Pulmonary artery endothelial cell (primary cell): ENCODE results near the gene DLG2. TPM values are rescaled to one million over a fixed set of nuclear protein-coding genes. Genes with fewer than 3 reads are reported as not detected.

ENCODE experiments used
- DNase-seq: peaks from one replicate; pipeline ENCODE4 v3.0.0-alpha.2; 2011; ENCODE audit warnings: low read depth, low spot score
- total RNA-seq: library from RNA; depleted of rRNA; stranded (reverse); fragments of >200 nt; gene quantifications from 2 replicates; pipeline ENCODE4 v1.2.3, GENCODE V29; 2014

Gene DLG2
- total RNA-seq, 1 donor from 2014 or later, result 0.66 TPM

DNA sequence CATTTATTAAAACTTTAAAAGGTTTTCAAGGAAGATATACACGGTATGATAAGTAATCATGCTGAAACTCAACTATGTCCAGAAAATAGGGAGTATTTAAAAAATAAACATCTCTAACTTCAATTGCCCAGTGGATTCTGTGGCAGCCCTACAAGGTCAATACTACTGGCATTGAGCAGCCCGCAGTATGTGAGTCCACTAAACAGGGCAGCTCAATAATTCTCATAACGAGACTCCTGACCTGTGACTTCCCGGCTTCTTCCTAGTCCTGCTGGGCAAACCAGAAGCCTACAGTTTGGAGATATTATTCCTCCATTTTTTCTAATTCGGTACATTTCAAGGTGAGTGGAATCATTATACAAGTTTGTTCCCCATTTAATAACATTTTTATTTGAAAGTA is 1760.5 kb downstream of the DLG2 start:
- DNase-seq, result no peak

DNA sequence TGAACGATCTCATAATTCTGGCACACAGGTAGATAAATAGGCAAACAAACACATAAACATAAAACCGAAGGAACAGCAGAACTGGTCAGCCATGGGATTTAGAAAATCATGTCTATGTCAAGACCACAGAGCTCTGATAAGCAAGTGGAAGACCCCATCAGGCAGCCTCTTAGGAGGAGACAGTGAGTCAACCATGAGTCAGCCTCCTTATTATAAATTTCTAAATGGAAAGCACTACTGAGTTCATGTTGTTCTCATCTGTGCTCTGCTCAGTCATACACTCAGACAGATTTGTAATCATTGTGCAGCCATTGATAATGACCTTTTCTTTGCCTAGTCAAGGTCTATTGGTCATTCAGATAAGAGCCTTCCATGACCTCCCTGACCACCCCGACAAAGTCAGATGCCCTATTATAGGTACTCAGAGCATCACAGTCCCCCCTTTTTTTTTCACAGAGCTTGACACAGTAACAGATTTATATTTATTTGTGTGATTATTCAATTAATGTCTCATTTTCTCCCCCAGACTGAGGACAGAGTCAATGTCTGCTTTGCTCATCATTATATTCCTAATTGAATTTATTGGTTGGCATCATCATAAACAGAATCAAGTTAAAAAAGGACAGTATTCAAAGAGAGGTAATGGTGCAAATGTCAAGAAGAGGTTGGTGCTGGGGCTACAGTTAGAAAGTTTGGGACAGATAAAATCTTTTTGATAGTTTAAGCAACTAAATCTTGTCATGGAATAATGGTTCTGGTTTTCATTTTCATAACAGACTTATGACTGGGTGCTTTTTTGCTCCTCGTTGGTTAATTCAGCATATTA is 1761.3 kb downstream of the DLG2 start:
- no peak for DNase-seq

GRCh38 chr11:83864412-83865057 is 1762.6 kb downstream of the DLG2 start:
- no peak for DNase-seq

- DNase-seq, result no peak
Measured at GRCh38 chr11:83863272-83863671, 1763.9 kb downstream of the DLG2 start.

- no peak for DNase-seq
Measured at GRCh38 chr11:83862691-83863090, 1764.5 kb downstream of the DLG2 start.

GRCh38 chr11:83862033-83862432 is 1765.1 kb downstream of the DLG2 start:
- DNase-seq, result no peak

- DNase-seq, result no peak
Measured at GRCh38 chr11:83858694-83859093, 1768.5 kb downstream of the DLG2 start.

DNA sequence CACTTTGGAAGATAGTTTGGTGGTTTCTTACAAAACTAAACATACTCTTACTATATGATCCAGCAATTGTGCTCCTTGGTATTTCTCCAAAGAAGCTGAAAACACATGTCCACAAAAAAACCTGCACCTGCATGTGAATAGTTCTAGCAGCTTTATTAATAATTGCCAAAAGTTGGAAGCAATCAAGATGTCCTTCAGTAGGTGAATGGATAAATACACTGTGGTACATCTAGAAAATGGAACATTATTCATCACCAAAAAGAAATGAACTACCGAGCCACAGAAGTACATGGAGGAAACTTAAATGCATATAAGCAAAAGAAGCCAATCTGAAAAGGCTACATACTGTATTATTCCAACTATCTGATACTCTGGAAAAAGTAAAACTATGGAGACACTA is 1771.9 kb downstream of the DLG2 start:
- DNase-seq, result no peak

- DNase-seq, result no peak
Measured at GRCh38 chr11:83852775-83853442, 1774.2 kb downstream of the DLG2 start.

DNA sequence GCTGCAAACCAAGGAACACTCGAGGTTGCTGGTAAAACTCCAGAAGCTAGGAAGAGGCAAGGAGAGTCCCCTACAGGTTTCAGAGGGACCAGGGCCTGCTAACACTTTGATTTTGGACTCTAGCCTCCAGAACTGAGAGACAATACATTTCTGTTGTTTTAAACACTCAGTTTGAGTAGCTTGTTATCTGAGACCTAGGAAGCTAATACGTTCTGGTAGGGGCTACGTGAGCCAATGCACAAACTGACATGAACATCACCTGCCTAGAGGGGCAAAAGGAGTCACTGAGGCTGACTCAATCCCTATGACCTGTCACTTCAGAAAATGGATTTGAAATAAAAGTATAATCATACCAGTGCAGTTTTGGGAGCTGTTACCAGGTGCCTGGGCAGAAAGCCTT is 1775.1 kb downstream of the DLG2 start:
- no peak for DNase-seq

DNA sequence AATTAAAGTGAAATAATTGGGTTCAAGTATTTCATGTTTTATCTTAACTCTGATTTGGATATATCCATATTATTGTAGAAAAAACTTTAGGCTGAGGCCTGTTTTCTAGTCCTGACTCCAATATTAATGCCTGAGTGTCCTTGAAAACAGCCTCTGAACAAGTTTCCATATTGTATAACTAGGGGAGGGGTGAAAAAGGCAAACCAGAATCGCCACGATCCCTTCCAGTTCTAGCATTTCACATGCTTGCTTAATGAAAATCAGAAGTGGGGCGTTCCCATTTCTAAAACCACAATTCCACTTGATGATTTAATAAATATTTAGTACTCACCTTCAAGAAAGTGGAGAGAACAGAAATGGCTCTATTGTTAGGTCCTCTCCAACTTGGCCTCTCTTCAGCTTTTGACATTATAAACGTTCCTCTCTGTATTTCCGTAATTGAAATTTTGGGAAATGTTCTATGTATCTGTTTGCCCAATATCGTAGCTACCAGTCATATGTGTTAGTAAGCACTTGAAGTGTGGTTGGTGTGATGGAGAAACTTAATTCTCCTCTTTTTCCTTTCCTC is 1779.6 kb downstream of the DLG2 start:
- DNase-seq, result no peak

GRCh38 chr11:83845797-83846196 is 1781.3 kb downstream of the DLG2 start:
- DNase-seq, result no peak

DNA sequence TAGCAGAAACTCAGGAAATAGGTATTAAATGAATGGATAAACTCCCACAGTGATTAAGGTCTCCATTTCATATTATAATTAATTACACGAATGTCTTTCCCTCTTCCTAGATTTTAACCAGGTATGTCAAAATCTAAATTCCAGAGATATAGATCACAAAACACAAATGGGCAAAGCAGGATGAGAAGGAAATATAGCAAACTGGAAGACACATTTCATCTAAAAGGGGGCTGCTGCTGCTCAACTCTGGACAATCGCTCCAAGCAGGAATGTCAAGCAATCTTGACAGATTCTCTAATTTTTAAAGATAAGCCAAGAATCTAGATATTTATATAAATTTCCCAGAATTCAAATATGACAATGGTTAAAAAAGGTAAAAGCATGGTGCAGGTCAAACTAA is 1786.8 kb downstream of the DLG2 start:
- DNase-seq, result no peak

DNA sequence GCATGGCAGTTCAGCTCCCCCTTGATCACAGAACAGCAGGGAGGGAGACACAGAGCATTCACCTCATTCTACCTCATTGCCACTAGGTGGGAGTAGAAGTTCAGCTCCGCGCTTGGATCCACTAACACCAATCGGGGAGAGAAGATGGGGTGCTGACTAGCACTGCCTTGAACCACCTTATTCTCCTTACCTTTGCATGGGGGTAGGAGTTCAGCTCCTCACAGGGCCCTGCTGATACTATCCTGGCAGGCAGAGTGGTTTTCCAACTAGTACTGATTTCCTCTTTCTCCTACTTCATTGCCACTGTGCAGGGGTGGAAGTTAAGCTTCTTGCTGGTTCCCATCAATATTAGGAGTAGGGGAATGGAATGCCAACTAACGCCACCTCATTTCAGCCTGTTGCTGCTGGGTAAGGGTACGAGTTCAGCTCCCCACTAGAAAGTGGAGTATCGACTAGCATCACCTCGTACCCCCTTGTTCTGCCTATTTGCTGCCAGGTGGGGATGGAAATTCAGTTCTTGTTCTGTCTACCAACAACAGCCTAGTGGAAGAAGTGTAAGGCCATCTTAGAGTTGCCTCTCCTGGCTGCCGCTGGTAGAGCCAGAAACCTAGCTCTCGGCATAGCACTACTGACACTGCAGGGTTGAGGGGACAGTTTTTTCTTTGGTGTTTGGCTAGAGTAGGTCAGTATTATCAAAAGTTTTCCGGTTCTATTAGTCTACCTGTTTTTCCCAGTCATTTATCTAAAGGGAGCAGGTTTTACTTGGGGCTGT is 1790.1 kb downstream of the DLG2 start:
- DNase-seq, result no peak

GRCh38 chr11:83836065-83836464 is 1791.1 kb downstream of the DLG2 start:
- no peak for DNase-seq

DNA sequence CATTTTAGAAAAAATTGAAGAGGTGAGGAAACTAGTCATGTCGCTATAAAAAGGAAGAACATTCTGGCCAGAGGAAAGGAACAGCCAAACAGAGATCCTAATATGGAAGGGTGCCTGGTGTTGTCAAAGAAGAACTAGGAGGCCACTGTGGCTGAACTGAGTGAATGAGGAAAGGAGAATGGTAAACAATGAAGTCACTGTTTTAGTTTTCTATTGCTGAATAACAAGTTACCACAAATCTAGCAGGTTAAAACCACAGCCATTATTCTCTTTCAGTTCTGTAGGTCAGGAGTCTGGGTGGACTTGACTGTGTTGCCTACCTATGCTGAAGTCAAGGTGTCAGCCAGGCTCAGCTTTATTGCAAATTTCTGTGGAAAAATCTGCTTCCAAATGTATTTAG is 1791.7 kb downstream of the DLG2 start:
- no peak for DNase-seq

DNA sequence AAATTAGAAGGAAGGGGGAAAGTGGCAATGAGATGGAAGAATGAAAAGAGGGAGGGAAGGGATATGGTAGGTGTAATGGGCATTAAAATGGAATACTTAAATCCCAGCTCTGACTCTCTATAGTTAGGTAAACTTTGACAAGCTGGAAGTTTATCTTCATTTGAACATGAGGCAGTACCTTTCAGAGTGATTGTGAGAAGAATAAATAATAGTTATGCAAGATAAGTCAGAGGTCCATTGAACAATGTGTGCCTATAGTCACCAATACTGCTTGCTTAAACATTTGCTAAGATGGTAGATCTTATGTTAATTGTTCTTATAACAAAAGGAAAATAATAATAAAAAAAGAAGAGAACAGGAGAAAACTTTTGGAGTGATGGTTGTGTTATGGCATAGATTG is 1795.2 kb downstream of the DLG2 start:
- DNase-seq, result no peak

DNA sequence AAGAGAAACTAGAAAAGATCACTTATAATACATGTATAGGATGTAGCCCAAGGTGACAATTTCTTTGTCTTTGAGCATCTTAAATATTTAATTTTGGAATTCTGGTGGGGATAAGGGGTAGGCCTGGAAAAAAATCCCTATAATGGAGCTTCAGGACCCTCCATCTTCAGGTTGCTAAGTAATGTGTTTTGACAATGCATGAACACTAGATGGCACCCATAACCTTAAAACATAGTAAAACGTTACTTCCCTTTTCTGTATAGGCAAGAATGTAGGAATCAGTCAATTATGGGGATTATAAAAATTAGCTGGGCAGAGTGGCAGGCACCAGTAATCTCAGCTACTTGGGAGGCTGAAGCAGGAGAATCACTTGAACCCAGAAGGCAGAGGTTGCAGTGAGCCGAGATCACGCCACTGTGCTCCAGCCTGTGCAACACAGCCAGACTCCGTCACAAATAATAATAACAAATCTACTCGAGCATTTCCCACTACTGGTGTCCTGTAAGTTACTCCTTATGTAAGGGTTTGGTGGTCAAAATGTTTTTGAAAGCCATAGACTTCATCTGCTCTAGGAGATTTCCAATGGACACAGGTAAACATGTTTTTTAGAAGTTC is 1799.1 kb downstream of the DLG2 start:
- no peak for DNase-seq

GRCh38 chr11:83827520-83827919 is 1799.6 kb downstream of the DLG2 start:
- DNase-seq, result no peak

GRCh38 chr11:83826078-83826477 is 1801.1 kb downstream of the DLG2 start:
- no peak for DNase-seq

GRCh38 chr11:83823461-83824025 is 1803.6 kb downstream of the DLG2 start:
- DNase-seq, result no peak
